ENCODE measurements around the gene LITAF.

- TF ChIP-seq POU2F2 (IDR thresholded peaks at IDR 0.05; ENCODE audit: low read depth, low read length) (no peak), SPI1 (IDR thresholded peaks at IDR 0.05; ENCODE audit: low read depth, low read length) (no peak), POLR2A (IDR thresholded peaks at IDR 0.05; ENCODE audit: low read depth, low read length) (no peak), TAF1 (IDR thresholded peaks at IDR 0.05; ENCODE audit: low read depth, low read length) (no peak), POLR2AphosphoS5 (IDR thresholded peaks at IDR 0.05; ENCODE audit: low read depth, low read length) (no peak), PAX5 (IDR thresholded peaks at IDR 0.05; ENCODE audit: insufficient read depth, low read length, severe bottlenecking) (no peak)
Observed at GRCh38 chr16:11562411-11562810, 24.3 kb downstream of the LITAF start.

Measured in GM12891 (cell line).